SK-N-SH (cell line): ENCODE results near the gene KLF3. TPM values are rescaled to one million over a fixed set of nuclear protein-coding genes. Genes with fewer than 3 reads are reported as not detected.

ENCODE experiments used
- CTCF ChIA-PET: fragments of 300-600, 350-600 bp; formaldehyde crosslinking; extraction: SDS; loops from one replicate; lab custom pipeline; 2021; lab: Yijun Ruan, JAX
- POLR2A ChIA-PET: fragments of 350-600 bp; sonication (Branson Sonifier 250); formaldehyde crosslinking; extraction: SDS; loops from one replicate; lab custom pipeline; 2020; ENCODE audit warnings: antibody characterized with exemption, inconsistent platforms; lab: Yijun Ruan, JAX
- DNase-seq: peaks from one replicate; pipeline ENCODE4 v3.0.0; 2012
- H2AFZ ChIP-seq: fragments of 200-600 bp; sonication (generic); 2 replicates; pipeline ENCODE4 v1.8.1; 2016; ENCODE audit warnings: antibody characterized with exemption, mild to moderate bottlenecking, low read depth
- H3F3A ChIP-seq: fragments of 200-600 bp; sonication (generic); replicated peaks from 2 replicates; pipeline ENCODE3; 2016; ENCODE audit warnings: antibody characterized with exemption, mild to moderate bottlenecking; ENCODE audit not compliant: insufficient read depth
- H3K27ac ChIP-seq, 2 experiments: fragments of 200-500 bp in 1 of 2; fragments of 200-600 bp in 1 of 2; sonication (Bioruptor generic) in 1 of 2; sonication (generic), shearing (Covaris generic) in 1 of 2; 2 replicates each; pipeline versions ENCODE4 v1.5.1 to v1.6.1; 2014 to 2016; ENCODE audit warnings: low read depth in 2 of 2, inconsistent platforms in 1 of 2, low read length in 1 of 2, mild to moderate bottlenecking in 1 of 2, mixed read lengths in 1 of 2
- H3K27me3 ChIP-seq: fragments of 200-600 bp; sonication (generic), shearing (Covaris generic); 2 replicates; pipeline ENCODE4 v1.6.1; 2016; ENCODE audit warnings: mixed run types; ENCODE audit not compliant: insufficient read depth
- H3K36me3 ChIP-seq, 2 experiments: fragments of 200-500 bp in 1 of 2; fragments of 200-600 bp in 1 of 2; sonication (Bioruptor generic) in 1 of 2; sonication (generic) in 1 of 2; replicated peaks in 1 of 2; 2 replicates each; pipeline versions ENCODE3 to v1.5.1; 2014 to 2016; ENCODE audit warnings: low read length in 1 of 2, mild to moderate bottlenecking in 1 of 2; ENCODE audit not compliant: insufficient read depth in 2 of 2, control insufficient read depth in 1 of 2
- H3K4me1 ChIP-seq, 2 experiments: fragments of 200-500 bp in 1 of 2; fragments of 200-600 bp in 1 of 2; sonication (Bioruptor generic) in 1 of 2; sonication (generic), shearing (Covaris generic) in 1 of 2; 2 replicates each; pipeline versions ENCODE4 v1.5.1 to v1.6.1; 2014 to 2016; ENCODE audit warnings: low read depth in 1 of 2, low read length in 1 of 2, mixed run types in 1 of 2; ENCODE audit not compliant: insufficient read depth in 2 of 2, control insufficient read depth in 1 of 2
- H3K4me2 ChIP-seq: fragments of 200-600 bp; sonication (generic), shearing (Covaris generic); 2 replicates; pipeline ENCODE4 v1.6.1; 2017; ENCODE audit warnings: mixed run types
- H3K4me3 ChIP-seq, 2 experiments: fragments of 200-500 bp in 1 of 2; fragments of 200-600 bp in 1 of 2; sonication (Bioruptor generic) in 1 of 2; sonication (generic), shearing (Covaris generic) in 1 of 2; 2 replicates each; pipeline versions ENCODE4 v1.5.1 to v1.8.1; 2014 to 2016; ENCODE audit warnings: low read depth in 2 of 2, inconsistent platforms in 1 of 2, low read length in 1 of 2, mild to moderate bottlenecking in 1 of 2, mixed read lengths in 1 of 2, moderate library complexity in 1 of 2
- H3K79me2 ChIP-seq: fragments of 200-600 bp; sonication (generic); 2 replicates; pipeline ENCODE4 v1.8.1; 2017; ENCODE audit warnings: mild to moderate bottlenecking; ENCODE audit not compliant: insufficient read depth
- H3K9ac ChIP-seq: fragments of 200-600 bp; sonication (generic); 2 replicates; pipeline ENCODE4 v1.6.1; 2017; ENCODE audit warnings: mixed run types
- H3K9me2 ChIP-seq: fragments of 200-600 bp; sonication (generic); 2 replicates; pipeline ENCODE4 v1.6.1; 2017; ENCODE audit warnings: mixed run types
- H3K9me3 ChIP-seq: fragments of 200-600 bp; sonication (generic); 2 replicates; pipeline ENCODE4 v1.6.1; 2017; ENCODE audit warnings: mixed run types, mild to moderate bottlenecking, moderate library complexity
- H4K20me1 ChIP-seq: fragments of 200-600 bp; sonication (generic); 2 replicates; pipeline ENCODE4 v1.6.1; 2017; ENCODE audit warnings: mild to moderate bottlenecking, mixed run types; ENCODE audit not compliant: insufficient read depth
- CHD2 ChIP-seq: fragments of 150-350 bp; IDR thresholded peaks from 2 replicates; pipeline ENCODE4 v1.6.1; 2018; ENCODE audit warnings: low read length; ENCODE audit not compliant: partially characterized antibody
- EP300 ChIP-seq, 2 experiments: IDR thresholded peaks; 2 replicates each; pipeline versions ENCODE4 v1.4.0 to v1.6.1; 2012; ENCODE audit warnings: borderline replicate concordance in 1 of 2, low read depth in 1 of 2, low read length in 1 of 2
- FOXJ3 ChIP-seq: sonication (generic); formaldehyde crosslinking; IDR thresholded peaks from 2 replicates; pipeline ENCODE4 v1.5.1; 2020; ENCODE audit warnings: mild to moderate bottlenecking, missing genetic modification reagents
- GABPA ChIP-seq: IDR thresholded peaks from 2 replicates; pipeline ENCODE4 v1.4.0; 2012; ENCODE audit warnings: low read depth, mild to moderate bottlenecking
- MEF2A ChIP-seq: IDR thresholded peaks from 2 replicates; pipeline ENCODE4 v1.4.0; 2012; ENCODE audit warnings: low read depth, borderline replicate concordance
- MXI1 ChIP-seq: IDR thresholded peaks from 2 replicates; pipeline ENCODE4 v1.6.1; 2012; ENCODE audit warnings: mild to moderate bottlenecking, low read depth, low read length, improper control_type of control experiment
- NFIC ChIP-seq: IDR thresholded peaks from 2 replicates; pipeline ENCODE4 v1.4.0; 2012; ENCODE audit warnings: borderline replicate concordance
- NRF1 ChIP-seq: IDR thresholded peaks from 2 replicates; pipeline ENCODE4 v1.6.1; 2012; ENCODE audit warnings: low read depth, mild to moderate bottlenecking, low read length
- RAD21 ChIP-seq: IDR thresholded peaks from 2 replicates; pipeline ENCODE4 v1.6.1; 2012; ENCODE audit warnings: mild to moderate bottlenecking, low read length
- RFX5 ChIP-seq: IDR thresholded peaks from 2 replicates; pipeline ENCODE4 v1.6.1; 2012; ENCODE audit warnings: mild to moderate bottlenecking, improper control_type of control experiment, low read length
- RXRA ChIP-seq: IDR thresholded peaks from 2 replicates; pipeline ENCODE4 v1.4.0; 2012; ENCODE audit warnings: low read depth, mild to moderate bottlenecking, borderline replicate concordance
- SIN3A ChIP-seq: IDR thresholded peaks from 2 replicates; pipeline ENCODE4 v1.6.1; 2012; ENCODE audit warnings: low read depth, mild to moderate bottlenecking, low read length, moderate library complexity, borderline replicate concordance
- TCF12 ChIP-seq: IDR thresholded peaks from 2 replicates; pipeline ENCODE4 v1.4.0; 2012
- WGBS: methylation state at CpG from one replicate; pipeline ENCODE4 v1.1.6; 2017; ENCODE audit warnings: low lambda C conversion rate; 5-methylcytosine and 5-hydroxymethylcytosine counted together
- polyA plus RNA-seq, 3 experiments: library from polyadenylated mRNA; depleted of rRNA; stranded (reverse); fragments of >200 nt; gene quantifications; 2 replicates each; pipeline ENCODE4 v1.2.3, GENCODE V29; 2012
- TF ChIP-seq, protein P1 (sequence below): IDR thresholded peaks from 2 replicates; pipeline ENCODE4; 2012
- TF ChIP-seq, protein P2 (sequence below): IDR thresholded peaks from 2 replicates; pipeline ENCODE4 v1.4.0; 2012; ENCODE audit warnings: low read depth, borderline replicate concordance
- TF ChIP-seq, protein P3 (sequence below): IDR thresholded peaks from 2 replicates; pipeline ENCODE4 v1.4.0; 2012; ENCODE audit warnings: low read depth
- TF ChIP-seq, protein P4 (sequence below): fragments of 150-350 bp; IDR thresholded peaks from 2 replicates; pipeline ENCODE4 v1.6.1; 2016; ENCODE audit warnings: mild to moderate bottlenecking, low read depth, low read length
- TF ChIP-seq, protein P5 (sequence below): fragments of 150-350 bp; IDR thresholded peaks from 2 replicates; pipeline ENCODE4 v1.6.1; 2017; ENCODE audit warnings: antibody characterized with exemption, low read length, low read depth, borderline replicate concordance
- TF ChIP-seq, protein P6 (sequence below): IDR thresholded peaks from 2 replicates; pipeline ENCODE4 v1.4.0; 2012; ENCODE audit warnings: low read depth, borderline replicate concordance

Gene KLF3
- polyA plus RNA-seq, 1 of the 3 experiments (the other 2 are of a cell fraction), result 8.2 TPM

DNA sequence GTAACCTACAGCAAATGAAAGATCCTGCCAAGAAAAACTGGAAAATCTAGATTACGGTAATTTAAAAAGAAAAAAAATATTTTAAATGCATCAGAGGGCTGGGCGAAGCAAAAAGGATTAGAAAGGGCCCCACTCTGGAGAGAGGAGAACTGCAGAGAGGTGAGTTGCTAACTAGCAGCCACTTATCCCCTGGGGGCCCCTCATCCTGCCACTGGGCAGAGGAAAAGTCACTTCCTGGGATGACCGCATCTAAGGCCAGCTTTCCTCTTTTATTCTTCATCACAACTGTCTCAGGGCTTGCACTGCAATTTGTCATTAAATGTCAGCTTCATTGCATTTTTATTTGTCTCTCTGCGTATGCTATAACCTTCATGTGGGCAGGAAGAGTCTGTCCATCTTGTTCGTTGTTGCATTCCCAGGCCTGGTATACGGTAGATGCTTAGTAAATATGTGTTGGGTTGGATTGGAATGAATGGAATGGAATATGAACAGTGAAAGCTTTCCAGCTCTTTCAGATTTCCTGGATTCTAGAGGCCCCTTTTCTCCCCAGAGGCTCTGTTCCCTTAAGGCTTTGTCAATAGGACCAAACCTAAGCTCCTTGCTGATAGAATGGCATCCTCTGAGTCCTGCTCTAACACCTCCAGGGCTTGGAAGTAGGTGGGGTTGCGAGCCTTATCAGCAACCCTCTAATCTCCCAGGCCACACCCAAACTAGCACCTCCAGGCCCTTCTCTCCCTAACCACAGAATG, 59.9 kb downstream of the KLF3 start:
- H3K27ac ChIP-seq, result no peak overlapping the region
- ChIA-PET CTCF (interaction anchor here (0.6 to 2.5 kb wide), 4 partner anchors 59 to 544 kb away, joined by 3 to 12 read pairs (median 6); partner anchors contain the start of gene TLR10), POLR2A (no interaction called here)
- H3K9me3 ChIP-seq, result no peaks in the 10 kb centered on the region
- H3K4me1 ChIP-seq, result no peaks in the 10 kb centered on the region
- H3K79me2 ChIP-seq, result no peaks in the 10 kb centered on the region
- no peak overlapping the region for H3K9ac ChIP-seq
- WGBS, result 88% methylated on average over 7 of the region's 7 CpGs
- TF ChIP-seq NFIC, result no peak
- TF ChIP-seq, protein P1, sequence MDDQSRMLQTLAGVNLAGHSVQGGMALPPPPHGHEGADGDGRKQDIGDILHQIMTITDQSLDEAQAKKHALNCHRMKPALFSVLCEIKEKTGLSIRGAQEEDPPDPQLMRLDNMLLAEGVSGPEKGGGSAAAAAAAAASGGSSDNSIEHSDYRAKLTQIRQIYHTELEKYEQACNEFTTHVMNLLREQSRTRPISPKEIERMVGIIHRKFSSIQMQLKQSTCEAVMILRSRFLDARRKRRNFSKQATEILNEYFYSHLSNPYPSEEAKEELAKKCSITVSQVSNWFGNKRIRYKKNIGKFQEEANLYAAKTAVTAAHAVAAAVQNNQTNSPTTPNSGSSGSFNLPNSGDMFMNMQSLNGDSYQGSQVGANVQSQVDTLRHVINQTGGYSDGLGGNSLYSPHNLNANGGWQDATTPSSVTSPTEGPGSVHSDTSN, result no peak
- TF ChIP-seq RXRA, result no peak
- TF ChIP-seq TCF12, result no peak
- no peak for TF ChIP-seq NRF1
- H2AFZ ChIP-seq, result no peak overlapping the region
- no peaks in the 10 kb centered on the region for H3F3A ChIP-seq
- H3K4me2 ChIP-seq, result no peak overlapping the region
- no peaks in the 10 kb centered on the region for H3K9me2 ChIP-seq
- DNase-seq, result no peak
- H3K27me3 ChIP-seq, result no peaks in the 10 kb centered on the region
- no peaks in the 10 kb centered on the region for H4K20me1 ChIP-seq
- no peak overlapping the region for H3K4me3 ChIP-seq
- no peaks in the 10 kb centered on the region for H3K36me3 ChIP-seq

DNA sequence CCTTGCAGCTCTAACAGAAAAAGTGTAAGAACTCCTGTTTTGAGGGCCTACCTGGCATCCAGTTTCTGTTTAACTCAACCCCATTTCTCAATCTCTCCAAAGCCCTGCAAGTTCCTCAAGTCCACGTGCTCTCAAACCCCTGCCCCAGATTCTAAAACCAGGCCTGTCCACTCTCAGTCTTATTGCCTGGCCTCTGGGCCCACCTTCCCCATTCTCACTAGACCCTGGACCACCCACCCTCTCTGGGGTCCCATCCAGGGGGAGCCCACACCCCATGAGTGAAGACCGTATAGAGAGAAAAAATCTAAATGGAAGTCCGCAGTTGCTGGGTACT, 60.4 kb downstream of the KLF3 start:
- Histone ChIP-seq H3K36me3 (no peaks in the 10 kb centered on the region), H3K9me2 (no peaks in the 10 kb centered on the region), H4K20me1 (no peaks in the 10 kb centered on the region), H3K9me3 (no peaks in the 10 kb centered on the region), H3K4me3 (no peak overlapping the region), H3K4me2 (no peak overlapping the region), H3K9ac (no peak overlapping the region), H3K79me2 (no peaks in the 10 kb centered on the region), H3K27me3 (no peaks in the 10 kb centered on the region), H2AFZ (no peak overlapping the region), H3K27ac (no peak overlapping the region), H3F3A (no peaks in the 10 kb centered on the region), H3K4me1 (no peaks in the 10 kb centered on the region)
- WGBS, result 90% methylated on average over 3 of the region's 3 CpGs
- CTCF ChIA-PET, result interaction anchor here (0.7 to 2.1 kb wide), 2 partner anchors 58 to 404 kb away, joined by 3 to 10 read pairs; partner anchors contain the start of gene TLR10
- POLR2A ChIA-PET, result no interaction called here
- DNase-seq, result no peak
- TF ChIP-seq, protein P2, sequence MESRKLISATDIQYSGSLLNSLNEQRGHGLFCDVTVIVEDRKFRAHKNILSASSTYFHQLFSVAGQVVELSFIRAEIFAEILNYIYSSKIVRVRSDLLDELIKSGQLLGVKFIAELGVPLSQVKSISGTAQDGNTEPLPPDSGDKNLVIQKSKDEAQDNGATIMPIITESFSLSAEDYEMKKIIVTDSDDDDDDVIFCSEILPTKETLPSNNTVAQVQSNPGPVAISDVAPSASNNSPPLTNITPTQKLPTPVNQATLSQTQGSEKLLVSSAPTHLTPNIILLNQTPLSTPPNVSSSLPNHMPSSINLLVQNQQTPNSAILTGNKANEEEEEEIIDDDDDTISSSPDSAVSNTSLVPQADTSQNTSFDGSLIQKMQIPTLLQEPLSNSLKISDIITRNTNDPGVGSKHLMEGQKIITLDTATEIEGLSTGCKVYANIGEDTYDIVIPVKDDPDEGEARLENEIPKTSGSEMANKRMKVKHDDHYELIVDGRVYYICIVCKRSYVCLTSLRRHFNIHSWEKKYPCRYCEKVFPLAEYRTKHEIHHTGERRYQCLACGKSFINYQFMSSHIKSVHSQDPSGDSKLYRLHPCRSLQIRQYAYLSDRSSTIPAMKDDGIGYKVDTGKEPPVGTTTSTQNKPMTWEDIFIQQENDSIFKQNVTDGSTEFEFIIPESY, result no peak
- TF ChIP-seq, protein P3, sequence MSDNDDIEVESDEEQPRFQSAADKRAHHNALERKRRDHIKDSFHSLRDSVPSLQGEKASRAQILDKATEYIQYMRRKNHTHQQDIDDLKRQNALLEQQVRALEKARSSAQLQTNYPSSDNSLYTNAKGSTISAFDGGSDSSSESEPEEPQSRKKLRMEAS, result no peak
- no peak for TF ChIP-seq MEF2A
- TF ChIP-seq, protein P4, sequence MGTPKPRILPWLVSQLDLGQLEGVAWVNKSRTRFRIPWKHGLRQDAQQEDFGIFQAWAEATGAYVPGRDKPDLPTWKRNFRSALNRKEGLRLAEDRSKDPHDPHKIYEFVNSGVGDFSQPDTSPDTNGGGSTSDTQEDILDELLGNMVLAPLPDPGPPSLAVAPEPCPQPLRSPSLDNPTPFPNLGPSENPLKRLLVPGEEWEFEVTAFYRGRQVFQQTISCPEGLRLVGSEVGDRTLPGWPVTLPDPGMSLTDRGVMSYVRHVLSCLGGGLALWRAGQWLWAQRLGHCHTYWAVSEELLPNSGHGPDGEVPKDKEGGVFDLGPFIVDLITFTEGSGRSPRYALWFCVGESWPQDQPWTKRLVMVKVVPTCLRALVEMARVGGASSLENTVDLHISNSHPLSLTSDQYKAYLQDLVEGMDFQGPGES, result no peak
- TF ChIP-seq GABPA, result no peak
- TF ChIP-seq EP300 (IDR thresholded peaks at IDR 0.05; ENCODE audit: borderline replicate concordance in 1 of 2, low read depth in 1 of 2, low read length in 1 of 2), result no peak
- TF ChIP-seq, protein P5, sequence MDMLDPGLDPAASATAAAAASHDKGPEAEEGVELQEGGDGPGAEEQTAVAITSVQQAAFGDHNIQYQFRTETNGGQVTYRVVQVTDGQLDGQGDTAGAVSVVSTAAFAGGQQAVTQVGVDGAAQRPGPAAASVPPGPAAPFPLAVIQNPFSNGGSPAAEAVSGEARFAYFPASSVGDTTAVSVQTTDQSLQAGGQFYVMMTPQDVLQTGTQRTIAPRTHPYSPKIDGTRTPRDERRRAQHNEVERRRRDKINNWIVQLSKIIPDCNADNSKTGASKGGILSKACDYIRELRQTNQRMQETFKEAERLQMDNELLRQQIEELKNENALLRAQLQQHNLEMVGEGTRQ, result no peak
- TF ChIP-seq, protein P6, sequence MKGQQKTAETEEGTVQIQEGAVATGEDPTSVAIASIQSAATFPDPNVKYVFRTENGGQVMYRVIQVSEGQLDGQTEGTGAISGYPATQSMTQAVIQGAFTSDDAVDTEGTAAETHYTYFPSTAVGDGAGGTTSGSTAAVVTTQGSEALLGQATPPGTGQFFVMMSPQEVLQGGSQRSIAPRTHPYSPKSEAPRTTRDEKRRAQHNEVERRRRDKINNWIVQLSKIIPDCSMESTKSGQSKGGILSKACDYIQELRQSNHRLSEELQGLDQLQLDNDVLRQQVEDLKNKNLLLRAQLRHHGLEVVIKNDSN, result no peak
- TF ChIP-seq RAD21, result no peak
- TF ChIP-seq CHD2, result no peak
- no peak for TF ChIP-seq MXI1
- no peak for TF ChIP-seq RFX5
- no peak for TF ChIP-seq FOXJ3 (CRISPR knock-in tag)
- TF ChIP-seq SIN3A, result no peak
